HepG2 (cell line): ENCODE measurements around the gene ADAMTS17. TPM values are rescaled to one million over a fixed set of nuclear protein-coding genes. Genes with fewer than 3 reads are reported as not detected.

Experiments
- CBX2 ChIP-seq, 2 experiments: fragments of 200-600 bp in 1 of 2; sonication (generic); formaldehyde crosslinking in 1 of 2; IDR thresholded peaks; 2 replicates each; pipeline versions ENCODE4 v1.7.0 to v1.8.1; 2018 to 2022; ENCODE audit warnings: low read depth in 2 of 2, low read length in 1 of 2, mild to moderate bottlenecking in 1 of 2, missing genetic modification reagents in 1 of 2
- GATAD1 ChIP-seq: IDR thresholded peaks from 2 replicates; pipeline ENCODE4 v1.6.1; 2016; ENCODE audit warnings: missing genetic modification reagents, missing compliant biosample characterization
- HNRNPLL ChIP-seq: fragments of 200-400 bp; formaldehyde crosslinking; IDR thresholded peaks from 2 replicates; pipeline ENCODE4 v1.6.1; 2017; ENCODE audit warnings: mild to moderate bottlenecking, low read depth, low read length; ENCODE audit not compliant: poor library complexity, severe bottlenecking
- HOXA3 ChIP-seq: sonication (generic); formaldehyde crosslinking; IDR thresholded peaks from 2 replicates; pipeline ENCODE4 v1.5.0; 2020; ENCODE audit warnings: missing genetic modification reagents
- JUNB ChIP-seq: sonication (generic); formaldehyde crosslinking; IDR thresholded peaks from 2 replicates; pipeline ENCODE4 v1.8.0; 2022; ENCODE audit warnings: missing genetic modification reagents, mild to moderate bottlenecking, borderline replicate concordance
- MBD4 ChIP-seq: IDR thresholded peaks from 2 replicates; pipeline ENCODE4 v1.6.1; 2012; ENCODE audit warnings: low read length, inconsistent platforms, borderline replicate concordance
- NFE2L2 ChIP-seq: fragments of 150-350 bp; IDR thresholded peaks from 2 replicates; pipeline ENCODE4 v1.6.1; 2014; ENCODE audit warnings: low read length
- NPAS2 ChIP-seq: sonication (generic); formaldehyde crosslinking; IDR thresholded peaks from 2 replicates; pipeline ENCODE4 v1.8.0; 2022; ENCODE audit warnings: mild to moderate bottlenecking, missing genetic modification reagents, borderline replicate concordance
- PHF21A ChIP-seq: sonication (generic); formaldehyde crosslinking; IDR thresholded peaks from 2 replicates; pipeline ENCODE4 v1.5.0; 2020; ENCODE audit warnings: mild to moderate bottlenecking, missing genetic modification reagents
- RARA ChIP-seq: IDR thresholded peaks from 2 replicates; pipeline ENCODE4 v1.6.1; 2016; ENCODE audit warnings: missing genetic modification reagents, missing compliant biosample characterization
- RARG ChIP-seq: sonication (generic); formaldehyde crosslinking; IDR thresholded peaks from 2 replicates; pipeline ENCODE4 v1.4.0; 2020; ENCODE audit warnings: low read depth, mild to moderate bottlenecking, missing genetic modification reagents
- TGIF2 ChIP-seq: IDR thresholded peaks from 2 replicates; pipeline ENCODE4 v1.6.1; 2016; ENCODE audit warnings: control low read depth, missing compliant biosample characterization
- ZFP91 ChIP-seq: sonication (generic); formaldehyde crosslinking; IDR thresholded peaks from 2 replicates; pipeline ENCODE4 v1.9.0; 2022; ENCODE audit warnings: missing genetic modification reagents, mild to moderate bottlenecking, borderline replicate concordance
- ZNF256 ChIP-seq: sonication (generic); formaldehyde crosslinking; conservative IDR thresholded peaks from 2 replicates; pipeline ENCODE4 v1.4.0; 2020; ENCODE audit warnings: missing genetic modification reagents
- ZNF34 ChIP-seq: sonication (generic); formaldehyde crosslinking; IDR thresholded peaks from 2 replicates; pipeline ENCODE4 v1.4.0; 2020; ENCODE audit warnings: mild to moderate bottlenecking, missing genetic modification reagents, borderline replicate concordance
- ZSCAN12 ChIP-seq: sonication (generic); formaldehyde crosslinking; IDR thresholded peaks from 2 replicates; pipeline ENCODE4 v1.9.0; 2021; ENCODE audit warnings: mild to moderate bottlenecking, missing genetic modification reagents
- ZSCAN31 ChIP-seq: sonication (generic); formaldehyde crosslinking; IDR thresholded peaks from 2 replicates; pipeline ENCODE4 v1.5.0; 2020; ENCODE audit warnings: low read depth, mild to moderate bottlenecking, missing genetic modification reagents
- polyA plus RNA-seq, 8 experiments: library from polyadenylated mRNA; depleted of rRNA in 3 of 8; stranded (reverse) in 7 of 8; unstranded in 1 of 8; fragments of >200 nt; fragmentation: Illumina TruSeq in 4 of 8; extraction: Trizol in 4 of 8; gene quantifications; 2 replicates each; pipeline versions ENCODE4 v1.2.1 to v1.2.3, GENCODE V29; 2011 to 2016; ENCODE audit warnings: low read depth in 4 of 8, missing spikeins in 1 of 8, mixed read lengths in 1 of 8; ENCODE audit not compliant: insufficient read depth in 1 of 8
- total RNA-seq, 5 experiments: library from RNA; depleted of rRNA; stranded (reverse); fragments of >200 nt; fragmentation: Illumina TruSeq; extraction: Trizol; gene quantifications; 2 replicates each; pipeline ENCODE4 v1.2.3, GENCODE V29; 2016; ENCODE audit warnings: low read depth in 1 of 5
- TF ChIP-seq, protein P1 (sequence below): sonication (generic); formaldehyde crosslinking; IDR thresholded peaks from 2 replicates; pipeline ENCODE4 v1.5.1; 2020; ENCODE audit warnings: mild to moderate bottlenecking, missing genetic modification reagents, moderate library complexity
- TF ChIP-seq, protein P2 (sequence below): sonication (generic); formaldehyde crosslinking; IDR thresholded peaks from 2 replicates; pipeline ENCODE4 v1.4.0; 2020; ENCODE audit warnings: missing genetic modification reagents
- TF ChIP-seq, protein P3 (sequence below): sonication (generic); formaldehyde crosslinking; IDR thresholded peaks from 2 replicates; pipeline ENCODE4 v1.4.0; 2020; ENCODE audit warnings: missing genetic modification reagents
- TF ChIP-seq, protein P4 (sequence below): sonication (generic); formaldehyde crosslinking; IDR thresholded peaks from 2 replicates; pipeline ENCODE4 v1.5.1; 2020; ENCODE audit warnings: missing genetic modification reagents, mild to moderate bottlenecking, borderline replicate concordance
- TF ChIP-seq, protein P5 (sequence below): IDR thresholded peaks from 2 replicates; pipeline ENCODE4 v1.6.1; 2012; ENCODE audit warnings: inconsistent platforms

Gene ADAMTS17
- total and polyA plus RNA-seq, 2 of the 13 experiments (the other 11 are each of a cell fraction or from before 2014, with no cell fraction given) = 0.02 to 0.04 TPM

GRCh38 chr15:100350434-100351226 is 8.9 kb upstream of the ADAMTS17 start (continued):
- TF ChIP-seq HNRNPLL (peak; percentile 2), ZSCAN31 (CRISPR knock-in tag) (no peak), RARA (CRISPR knock-in tag) (peak; percentile 32; the same call in 1 of the 2 replicates), TGIF2 (CRISPR knock-in tag) (peak; percentile 30; the same call in 1 of the 2 replicates), ZNF256 (no peak), CBX2 (IDR thresholded peaks at IDR 0.05; ENCODE audit: low read depth, low read length) (no peak), CBX2 (CRISPR knock-in tag; IDR thresholded peaks at IDR 0.05; ENCODE audit: low read depth) (0 out of 2 replicates have a peak, but pooled peaks have one; percentile 78), ZFP91 (no peak; the same call in none of the 2 replicates), MBD4 (no peak), HOXA3 (CRISPR knock-in tag) (peak; percentile 23; the same call in 1 of the 2 replicates), JUNB (peak; percentile 69; the same call in 1 of the 2 replicates), RARG (CRISPR knock-in tag) (no peak), NPAS2 (CRISPR knock-in tag) (no peak), PHF21A (CRISPR knock-in tag) (peak; percentile 73), GATAD1 (peak; percentile 58; the same call in 1 of the 2 replicates), ZNF34 (CRISPR knock-in tag) (peak; percentile 47; the same call in 1 of the 2 replicates), ZSCAN12 (CRISPR knock-in tag) (no peak), NFE2L2 (peak; percentile 41; the same call in 1 of the 2 replicates)
- TF ChIP-seq, protein P1, sequence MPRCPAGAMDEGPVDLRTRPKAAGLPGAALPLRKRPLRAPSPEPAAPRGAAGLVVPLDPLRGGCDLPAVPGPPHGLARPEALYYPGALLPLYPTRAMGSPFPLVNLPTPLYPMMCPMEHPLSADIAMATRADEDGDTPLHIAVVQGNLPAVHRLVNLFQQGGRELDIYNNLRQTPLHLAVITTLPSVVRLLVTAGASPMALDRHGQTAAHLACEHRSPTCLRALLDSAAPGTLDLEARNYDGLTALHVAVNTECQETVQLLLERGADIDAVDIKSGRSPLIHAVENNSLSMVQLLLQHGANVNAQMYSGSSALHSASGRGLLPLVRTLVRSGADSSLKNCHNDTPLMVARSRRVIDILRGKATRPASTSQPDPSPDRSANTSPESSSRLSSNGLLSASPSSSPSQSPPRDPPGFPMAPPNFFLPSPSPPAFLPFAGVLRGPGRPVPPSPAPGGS = peak; percentile 44; the same call in 1 of the 2 replicates
- TF ChIP-seq, protein P2, sequence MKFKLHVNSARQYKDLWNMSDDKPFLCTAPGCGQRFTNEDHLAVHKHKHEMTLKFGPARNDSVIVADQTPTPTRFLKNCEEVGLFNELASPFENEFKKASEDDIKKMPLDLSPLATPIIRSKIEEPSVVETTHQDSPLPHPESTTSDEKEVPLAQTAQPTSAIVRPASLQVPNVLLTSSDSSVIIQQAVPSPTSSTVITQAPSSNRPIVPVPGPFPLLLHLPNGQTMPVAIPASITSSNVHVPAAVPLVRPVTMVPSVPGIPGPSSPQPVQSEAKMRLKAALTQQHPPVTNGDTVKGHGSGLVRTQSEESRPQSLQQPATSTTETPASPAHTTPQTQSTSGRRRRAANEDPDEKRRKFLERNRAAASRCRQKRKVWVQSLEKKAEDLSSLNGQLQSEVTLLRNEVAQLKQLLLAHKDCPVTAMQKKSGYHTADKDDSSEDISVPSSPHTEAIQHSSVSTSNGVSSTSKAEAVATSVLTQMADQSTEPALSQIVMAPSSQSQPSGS (CRISPR knock-in tag) = peak; percentile 96
- TF ChIP-seq, protein P3, sequence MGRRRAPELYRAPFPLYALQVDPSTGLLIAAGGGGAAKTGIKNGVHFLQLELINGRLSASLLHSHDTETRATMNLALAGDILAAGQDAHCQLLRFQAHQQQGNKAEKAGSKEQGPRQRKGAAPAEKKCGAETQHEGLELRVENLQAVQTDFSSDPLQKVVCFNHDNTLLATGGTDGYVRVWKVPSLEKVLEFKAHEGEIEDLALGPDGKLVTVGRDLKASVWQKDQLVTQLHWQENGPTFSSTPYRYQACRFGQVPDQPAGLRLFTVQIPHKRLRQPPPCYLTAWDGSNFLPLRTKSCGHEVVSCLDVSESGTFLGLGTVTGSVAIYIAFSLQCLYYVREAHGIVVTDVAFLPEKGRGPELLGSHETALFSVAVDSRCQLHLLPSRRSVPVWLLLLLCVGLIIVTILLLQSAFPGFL (CRISPR knock-in tag) = no peak
- TF ChIP-seq, protein P4, sequence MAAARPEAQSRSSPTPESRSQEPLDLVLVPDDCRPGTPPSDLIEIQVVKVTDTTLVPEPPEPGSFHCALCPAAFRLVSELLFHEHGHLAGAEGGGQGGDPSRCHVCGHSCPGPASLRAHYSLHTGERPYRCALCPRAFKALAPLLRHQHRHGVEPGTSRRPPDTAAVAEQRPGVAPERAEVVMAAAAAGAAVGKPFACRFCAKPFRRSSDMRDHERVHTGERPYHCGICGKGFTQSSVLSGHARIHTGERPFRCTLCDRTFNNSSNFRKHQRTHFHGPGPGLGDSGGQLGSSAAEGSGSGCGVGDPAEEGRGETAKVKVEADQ = peak; percentile 95
- TF ChIP-seq, protein P5, sequence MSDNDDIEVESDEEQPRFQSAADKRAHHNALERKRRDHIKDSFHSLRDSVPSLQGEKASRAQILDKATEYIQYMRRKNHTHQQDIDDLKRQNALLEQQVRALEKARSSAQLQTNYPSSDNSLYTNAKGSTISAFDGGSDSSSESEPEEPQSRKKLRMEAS = no peak
